ENCODE results near the gene CRMP1.

DNA sequence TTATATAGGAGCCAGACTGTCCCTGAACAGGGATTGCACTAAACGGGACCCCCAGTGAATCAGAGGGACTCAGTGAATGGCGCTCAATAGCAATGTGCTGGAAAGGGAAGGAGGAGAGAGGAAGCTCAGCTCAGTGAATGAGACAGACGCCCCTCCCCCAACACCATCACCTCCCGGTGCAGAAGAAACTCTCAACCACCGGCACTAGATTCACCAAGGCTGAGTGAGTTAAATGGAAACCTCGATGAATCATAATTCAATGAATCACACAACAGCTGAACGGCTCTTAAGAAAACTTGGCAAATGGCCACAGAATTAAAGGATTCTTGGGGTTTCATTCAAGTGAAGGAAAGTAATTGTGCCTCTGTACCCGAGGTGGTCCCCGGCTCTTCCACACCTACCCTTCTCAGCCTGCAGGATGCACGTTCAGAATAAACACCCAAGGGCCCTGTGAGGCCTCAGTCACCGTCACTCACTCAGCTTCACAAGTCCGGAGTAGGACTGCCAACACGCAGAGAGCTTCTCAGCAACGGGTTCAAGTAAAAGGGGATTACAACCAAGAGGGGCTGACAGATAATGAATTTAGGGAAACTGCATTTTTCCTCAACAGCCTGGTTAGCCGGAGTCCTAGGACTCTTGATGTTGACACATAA lies 29.3 kb downstream of the CRMP1 start:
- no peak for TF ChIP-seq POLR2AphosphoS5 (IDR thresholded peaks at IDR 0.05; ENCODE audit: low read depth, low read length)
- TF ChIP-seq SIN3A (IDR thresholded peaks at IDR 0.05; ENCODE audit: borderline replicate concordance, insufficient read depth, low read length): no peak
- no peak for TF ChIP-seq REST (IDR thresholded peaks at IDR 0.05; ENCODE audit: insufficient read depth in 1 of 2, low read depth in 2 of 2, low read length in 2 of 2)
